Uterus (tissue), 4 donors: ENCODE measurements around the gene AKAP12. TPM values are rescaled to one million over a fixed set of nuclear protein-coding genes. Genes with fewer than 3 reads are reported as not detected.
"Not testable (repeated sequence)": the region's sequence is repeated elsewhere in the genome, so short reads cannot be mapped to it uniquely, and the experiment has no call there.

Source experiments
- DNase-seq, 2 donors: peaks; one replicate each; pipeline ENCODE4 v3.0.0-alpha.2; 2019 to 2020
- H3K27ac ChIP-seq, 2 donors: fragments of 200-600 bp; sonication (generic); 1 replicate in 1 of 2; 2 replicates in 1 of 2; pipeline ENCODE4 v1.5.1; 2016 to 2018
- H3K27me3 ChIP-seq, 2 donors: fragments of 200-600 bp; sonication (generic); one replicate each; pipeline ENCODE4 v1.5.1; 2018 to 2019; ENCODE audit warnings: control low read depth in 1 of 2
- H3K36me3 ChIP-seq, 2 donors: fragments of 200-600 bp; sonication (generic); one replicate each; pipeline ENCODE4 v1.5.1; 2019; ENCODE audit warnings: control low read depth in 1 of 2
- H3K4me1 ChIP-seq, 2 donors: fragments of 200-600 bp; sonication (generic); one replicate each; pipeline ENCODE4 v1.5.1; 2018 to 2019; ENCODE audit warnings: control low read depth in 1 of 2
- H3K4me3 ChIP-seq, 2 donors: fragments of 200-600 bp; sonication (generic); 1 replicate in 1 of 2; 2 replicates in 1 of 2; pipeline ENCODE4 v1.5.1; 2018 to 2019; ENCODE audit warnings: mild to moderate bottlenecking in 1 of 2
- H3K9me3 ChIP-seq, 2 donors: fragments of 200-600 bp; sonication (generic); one replicate each; pipeline ENCODE4 v1.5.1; 2019; ENCODE audit warnings: control low read depth in 1 of 2
- CTCF ChIP-seq, 4 experiments: fragments of 200-600 bp in 2 of 4; fragments of 450-650 bp in 2 of 4; sonication (generic) in 2 of 4; IDR thresholded peaks; one replicate each; pipeline ENCODE4 v1.5.1; 2016 to 2019; ENCODE audit warnings: antibody characterized with exemption in 4 of 4, mild to moderate bottlenecking in 2 of 4, moderate library complexity in 1 of 4
- POLR2A ChIP-seq, 2 donors: fragments of 450-650 bp; IDR thresholded peaks; one replicate each; pipeline ENCODE4 v1.6.1; 2016; ENCODE audit warnings: antibody characterized with exemption in 2 of 2, mild to moderate bottlenecking in 1 of 2, moderate library complexity in 1 of 2
- intact Hi-C: fragments of 100-400 bp; cut with DNase I; formaldehyde crosslinking; loops from one replicate; pipeline ENCODE4 v1.15.1; 2023; ENCODE audit warnings: low total_unique reads
- total RNA-seq, 4 donors: library from RNA; depleted of rRNA in 3 of 4; stranded (reverse); fragments of >200 nt in 3 of 4; gene quantifications; one replicate each; pipeline versions ENCODE4 v1.1.0 to v1.2.4, GENCODE V29; 2014 to 2023
- donor health status: DM: yes; HTN: yes; CAD: no.

AKAP12 gene
- total RNA-seq, 4 donors from 2014 or later, result 47.6 to 218 (median 70.2) TPM

GRCh38 chr6:151310852-151311767, 71.3 kb downstream of the AKAP12 start:
- TF ChIP-seq POLR2A (IDR thresholded peaks at IDR 0.05), result no peak
- no peak for TF ChIP-seq CTCF (IDR thresholded peaks at IDR 0.05)
- DNase-seq, result no peak
- H3K27me3 ChIP-seq, result no peaks in the 10 kb centered on the region
- no peaks in the 10 kb centered on the region for H3K36me3 ChIP-seq
- H3K27ac ChIP-seq, result peak overlapping the region in 1 of 2 donors; percentile 2
- no peaks in the 10 kb centered on the region for H3K4me1 ChIP-seq
- intact Hi-C loops, result no loop called here
- H3K4me3 ChIP-seq, result no peak overlapping the region
- no peaks in the 10 kb centered on the region for H3K9me3 ChIP-seq

- no peak for DNase-seq
- intact Hi-C loops, result no loop called here
- H3K27ac ChIP-seq, result peak overlapping the region in 1 of 2 donors; percentile 4
- no peaks in the 10 kb centered on the region for H3K9me3 ChIP-seq
- no peaks in the 10 kb centered on the region for H3K36me3 ChIP-seq
- H3K27me3 ChIP-seq, result no peaks in the 10 kb centered on the region
- TF ChIP-seq POLR2A (IDR thresholded peaks at IDR 0.05), result no peak
- no peak for TF ChIP-seq CTCF (IDR thresholded peaks at IDR 0.05)
- H3K4me3 ChIP-seq, result no peak overlapping the region
- H3K4me1 ChIP-seq, result no peaks in the 10 kb centered on the region
Observed at GRCh38 chr6:151313066-151313491, 73.3 kb downstream of the AKAP12 start.

- H3K4me3 ChIP-seq, intact Hi-C loops, H3K4me1 ChIP-seq: not testable (repeated sequence)
Observed at GRCh38 chr6:151315661-151316060, 75.9 kb downstream of the AKAP12 start.

GRCh38 chr6:151317103-151317994, 77.6 kb downstream of the AKAP12 start:
- intact Hi-C loops, result no loop called here
- Histone ChIP-seq H3K4me1 (no peaks in the 10 kb centered on the region), H3K36me3 (no peaks in the 10 kb centered on the region), H3K27me3 (no peaks in the 10 kb centered on the region), H3K27ac (peak overlapping the region; percentile 2 to 35), H3K4me3 (no peak overlapping the region), H3K9me3 (no peaks in the 10 kb centered on the region)
- no peak for DNase-seq
- TF ChIP-seq CTCF (IDR thresholded peaks at IDR 0.05), result no peak
- no peak for TF ChIP-seq POLR2A (IDR thresholded peaks at IDR 0.05)

More at GRCh38 chr6:151315661-151316060, 75.9 kb downstream of the AKAP12 start:
- not testable (repeated sequence) for H3K36me3 ChIP-seq, H3K9me3 ChIP-seq, DNase-seq, H3K27me3 ChIP-seq, H3K27ac ChIP-seq

- DNase-seq, result no peak
- intact Hi-C loops, result no loop called here
- TF ChIP-seq POLR2A (IDR thresholded peaks at IDR 0.05) (no peak), CTCF (IDR thresholded peaks at IDR 0.05) (no peak)
- Histone ChIP-seq H3K27ac (peak overlapping the region; percentile 2 to 35), H3K9me3 (no peaks in the 10 kb centered on the region), H3K4me1 (no peaks in the 10 kb centered on the region), H3K27me3 (no peaks in the 10 kb centered on the region), H3K4me3 (no peak overlapping the region), H3K36me3 (no peaks in the 10 kb centered on the region)
Observed at GRCh38 chr6:151317995-151318365, 78.2 kb downstream of the AKAP12 start.
